KMS-11 (cell line): ENCODE measurements around the gene ETNK1.
"Not testable (repeated sequence)": the region's sequence is repeated elsewhere in the genome, so short reads cannot be mapped to it uniquely, and the experiment has no call there.

Experiments
- H2AFZ ChIP-seq: fragments of 200-600 bp; sonication (generic); 2 replicates; pipeline ENCODE4 v1.6.1; 2016; ENCODE audit warnings: antibody characterized with exemption, mixed run types, low read depth
- H3K27ac ChIP-seq: fragments of 200-600 bp; sonication (generic); 2 replicates; pipeline ENCODE4 v1.6.1; 2016; ENCODE audit warnings: mild to moderate bottlenecking, mixed run types
- H3K27me3 ChIP-seq: fragments of 200-600 bp; sonication (generic); 2 replicates; pipeline ENCODE4 v1.6.1; 2017; ENCODE audit warnings: mild to moderate bottlenecking, low read depth, mixed run types, moderate library complexity; ENCODE audit not compliant: insufficient read depth
- H3K36me3 ChIP-seq: fragments of 200-600 bp; sonication (generic); 2 replicates; pipeline ENCODE4 v1.6.1; 2017; ENCODE audit warnings: mild to moderate bottlenecking, mixed run types; ENCODE audit not compliant: insufficient read depth
- H3K4me1 ChIP-seq: fragments of 200-600 bp; sonication (generic); 2 replicates; pipeline ENCODE4 v1.6.1; 2016; ENCODE audit warnings: mild to moderate bottlenecking, low read depth, mixed run types; ENCODE audit not compliant: poor library complexity, severe bottlenecking
- H3K4me2 ChIP-seq: fragments of 200-600 bp; sonication (generic); 2 replicates; pipeline ENCODE4 v1.7.0; 2016; ENCODE audit warnings: mild to moderate bottlenecking, mixed run types
- H3K4me3 ChIP-seq: fragments of 200-600 bp; sonication (generic); IDR thresholded peaks from 2 replicates; pipeline ENCODE4 v1.6.1; 2017; ENCODE audit warnings: low read depth, low read length, mixed read lengths; ENCODE audit not compliant: insufficient read depth
- H3K79me2 ChIP-seq: fragments of 200-600 bp; sonication (generic); 2 replicates; pipeline ENCODE4 v1.6.1; 2016; ENCODE audit warnings: low read depth, mixed run types; ENCODE audit not compliant: insufficient read depth
- H3K9ac ChIP-seq: fragments of 200-600 bp; sonication (generic); 2 replicates; pipeline ENCODE4 v1.6.1; 2016; ENCODE audit warnings: mild to moderate bottlenecking, mixed run types
- H4K20me1 ChIP-seq: fragments of 200-600 bp; sonication (generic); 2 replicates; pipeline ENCODE4 v1.6.1; 2016; ENCODE audit warnings: mild to moderate bottlenecking, mixed run types; ENCODE audit not compliant: insufficient read depth
- CTCF ChIP-seq: fragments of 200-600 bp; sonication (generic); conservative IDR thresholded peaks from 2 replicates; pipeline ENCODE4 v1.6.1; 2017; ENCODE audit warnings: low read depth, mild to moderate bottlenecking, antibody characterized with exemption, low read length, moderate library complexity, mixed read lengths

ETNK1 gene

DNA sequence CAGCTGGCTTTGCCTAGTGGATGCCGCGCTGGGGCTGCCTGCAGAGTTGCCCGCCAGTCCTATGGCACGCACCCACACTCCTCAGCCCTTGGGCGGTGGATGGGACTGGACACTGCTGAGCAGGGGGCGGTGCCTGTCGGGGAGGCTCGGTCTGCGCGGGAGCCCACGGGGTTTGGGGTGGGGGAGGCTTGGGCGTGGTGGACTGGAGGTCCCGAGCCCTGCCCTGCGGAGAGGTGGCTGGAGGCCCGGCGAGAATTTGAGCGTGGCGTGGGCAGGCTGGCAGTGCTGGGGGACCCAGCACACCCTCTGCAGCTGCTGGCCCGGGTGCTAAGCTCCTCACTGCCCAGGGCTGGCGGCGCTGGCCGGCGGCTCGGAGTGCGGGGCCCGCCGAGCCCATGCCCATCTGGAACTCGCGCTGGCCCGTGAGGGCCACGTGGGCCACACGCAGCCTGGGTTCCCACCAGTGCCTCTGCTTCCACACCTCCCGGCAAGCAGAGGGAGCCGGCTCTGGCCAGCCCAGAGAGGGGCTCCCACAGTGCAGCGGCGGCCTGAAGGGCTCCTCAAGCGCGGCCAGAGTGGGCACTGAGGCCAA, 68.1 kb downstream of the ETNK1 start:
- Histone ChIP-seq H3K27me3 (no peaks in the 10 kb centered on the region), H3K4me1 (peaks cover 1% of the 10 kb centered on the region), H3K4me3 (no peak overlapping the region), H4K20me1 (no peaks in the 10 kb centered on the region), H2AFZ (no peak overlapping the region), H3K36me3 (no peaks in the 10 kb centered on the region), H3K9ac (no peak overlapping the region), H3K27ac (no peak overlapping the region), H3K4me2 (no peak overlapping the region), H3K79me2 (no peaks in the 10 kb centered on the region)
- no peak for TF ChIP-seq CTCF

DNA sequence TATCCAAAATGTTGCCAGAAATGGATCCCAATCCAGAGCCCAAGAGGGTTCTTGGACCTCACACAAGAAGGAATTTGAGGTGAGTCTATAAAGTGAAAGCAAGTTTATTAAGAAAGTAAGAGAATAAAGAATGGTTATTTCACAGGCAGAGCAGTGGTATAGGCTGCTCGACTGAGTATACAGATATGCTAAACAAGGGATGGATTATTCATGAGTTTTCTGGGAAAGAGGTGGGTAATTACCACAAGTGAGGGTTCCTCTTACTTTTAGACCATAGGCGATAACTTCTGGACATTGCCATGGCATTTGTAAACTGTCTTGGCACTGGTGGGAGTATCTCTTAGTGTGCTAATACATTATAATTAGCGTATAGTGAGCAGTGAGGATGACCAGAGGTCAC, 73.6 kb downstream of the ETNK1 start:
- no peaks in the 10 kb centered on the region for H3K4me1 ChIP-seq
- no peak overlapping the region for H3K4me3 ChIP-seq
- no peaks in the 10 kb centered on the region for H3K36me3 ChIP-seq
- no peak overlapping the region for H2AFZ ChIP-seq
- H3K27ac ChIP-seq: no peak overlapping the region
- H3K4me2 ChIP-seq: no peak overlapping the region
- no peaks in the 10 kb centered on the region for H3K27me3 ChIP-seq
- no peak overlapping the region for H3K9ac ChIP-seq
- H3K79me2 ChIP-seq: no peaks in the 10 kb centered on the region
- TF ChIP-seq CTCF: no peak
- no peaks in the 10 kb centered on the region for H4K20me1 ChIP-seq

DNA sequence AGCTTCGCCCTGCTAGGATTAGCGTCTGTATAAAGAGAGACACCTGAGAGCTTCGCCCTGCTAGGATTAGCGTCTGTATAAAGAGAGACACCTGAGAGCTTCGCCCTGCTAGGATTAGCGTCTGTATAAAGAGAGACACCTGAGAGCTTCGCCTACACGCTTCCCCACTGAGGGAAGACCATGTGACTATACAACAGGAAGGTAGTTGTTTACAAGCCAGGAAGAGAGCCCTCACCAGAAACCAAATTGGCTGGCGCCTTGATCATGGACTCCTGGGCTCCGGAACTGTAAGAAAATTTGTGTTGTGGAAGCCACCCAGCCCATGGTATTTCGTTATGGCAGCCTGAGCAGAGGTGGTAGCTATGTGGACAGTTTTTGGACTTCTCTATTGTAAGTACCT, 74.7 kb downstream of the ETNK1 start:
- not testable (repeated sequence) for H3K9ac ChIP-seq, H2AFZ ChIP-seq, H3K79me2 ChIP-seq, H3K4me3 ChIP-seq, H3K36me3 ChIP-seq, H4K20me1 ChIP-seq, H3K27me3 ChIP-seq, H3K4me1 ChIP-seq, H3K27ac ChIP-seq, H3K4me2 ChIP-seq

GRCh38 chr12:22700106-22700505, 75.1 kb downstream of the ETNK1 start:
- H3K4me2 ChIP-seq: no peak overlapping the region
- no peaks in the 10 kb centered on the region for H3K36me3 ChIP-seq
- no peak overlapping the region for H2AFZ ChIP-seq
- no peak overlapping the region for H3K9ac ChIP-seq
- no peaks in the 10 kb centered on the region for H3K4me1 ChIP-seq
- H4K20me1 ChIP-seq: no peaks in the 10 kb centered on the region
- H3K4me3 ChIP-seq: no peak overlapping the region
- H3K27ac ChIP-seq: no peak overlapping the region
- H3K27me3 ChIP-seq: no peaks in the 10 kb centered on the region
- no peak for TF ChIP-seq CTCF
- no peaks in the 10 kb centered on the region for H3K79me2 ChIP-seq

DNA sequence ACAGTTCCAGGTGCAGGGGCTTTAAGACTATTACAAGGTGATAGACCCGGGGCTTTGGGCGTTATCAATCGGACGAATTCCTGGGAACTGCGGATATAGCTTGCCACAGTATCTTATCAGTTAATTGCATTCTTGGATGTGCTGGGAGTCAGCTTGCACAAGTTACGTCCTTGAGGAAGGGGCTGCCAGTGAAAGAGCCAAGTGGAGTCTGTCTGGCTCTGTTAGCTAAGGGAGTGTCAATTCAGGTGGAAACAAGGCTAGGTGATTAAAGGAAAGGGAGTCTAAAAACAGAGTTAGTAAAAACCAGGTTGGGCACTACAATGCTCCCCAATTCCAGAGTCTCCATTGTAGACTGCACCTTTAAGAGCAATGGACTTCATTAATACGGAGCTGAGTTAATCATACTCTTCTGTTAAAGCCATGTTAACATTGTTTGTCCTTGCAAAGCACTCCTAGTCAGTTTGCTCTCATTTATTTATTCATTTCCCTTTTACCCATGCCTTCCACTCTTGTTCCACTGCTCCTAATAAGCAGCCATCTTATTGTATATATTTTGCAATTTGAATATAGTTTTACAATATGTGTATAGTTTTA, 76.3 kb downstream of the ETNK1 start:
- H3K4me3 ChIP-seq, H3K27ac ChIP-seq, H3K79me2 ChIP-seq, H2AFZ ChIP-seq, H3K9ac ChIP-seq, H3K36me3 ChIP-seq, H3K27me3 ChIP-seq, H4K20me1 ChIP-seq, H3K4me1 ChIP-seq, H3K4me2 ChIP-seq: not testable (repeated sequence)
